Left ventricle myocardium inferior (tissue), 1 donor: ENCODE results near the gene DHPS. TPM values are rescaled to one million over a fixed set of nuclear protein-coding genes. Genes with fewer than 3 reads are reported as not detected.

Source experiments
- DNase-seq: peaks from one replicate; pipeline ENCODE4 v3.0.0-alpha.2; 2020
- H3K27ac ChIP-seq: fragments of 200-600 bp; replicated peaks from 2 replicates; pipeline ENCODE4 v1.8.0; 2021
- H3K27me3 ChIP-seq: fragments of 200-600 bp; 2 replicates; pipeline ENCODE4 v1.8.0; 2021; ENCODE audit warnings: low read depth
- H3K36me3 ChIP-seq: fragments of 200-600 bp; 2 replicates; pipeline ENCODE4 v1.8.0; 2021
- H3K4me1 ChIP-seq: fragments of 200-600 bp; 2 replicates; pipeline ENCODE4 v1.8.0; 2021
- H3K4me3 ChIP-seq: fragments of 200-600 bp; 2 replicates; pipeline ENCODE4 v1.8.0; 2021; ENCODE audit warnings: mild to moderate bottlenecking, moderate library complexity
- H3K9me3 ChIP-seq: fragments of 200-600 bp; replicated peaks from 2 replicates; pipeline ENCODE4 v1.8.0; 2021
- intact Hi-C: fragments of 100-400 bp; cut with micrococcal nuclease; formaldehyde crosslinking; loops from one replicate; pipeline ENCODE4 v1.11.0; 2022
- total RNA-seq: library from RNA; stranded (reverse); fragmentation: NEBNext Ultra II Directional; extraction: Animal tissue kit (Norgen Biotek cat#: 25700); gene quantifications from one replicate; pipeline ENCODE4 v1.2.1, GENCODE V29; 2021
- TF ChIP-seq, protein P1 (sequence below): fragments of 200-600 bp; IDR thresholded peaks from 2 replicates; pipeline ENCODE4 v1.8.0; 2021; ENCODE audit warnings: antibody characterized with exemption, mild to moderate bottlenecking, borderline replicate concordance
- donor health status: DM: no; HTN: yes; CAD: no; lungs with severe emphysema.

The DHPS gene
- total RNA-seq, 1 donor from 2014 or later, result 50.8 TPM

DNA sequence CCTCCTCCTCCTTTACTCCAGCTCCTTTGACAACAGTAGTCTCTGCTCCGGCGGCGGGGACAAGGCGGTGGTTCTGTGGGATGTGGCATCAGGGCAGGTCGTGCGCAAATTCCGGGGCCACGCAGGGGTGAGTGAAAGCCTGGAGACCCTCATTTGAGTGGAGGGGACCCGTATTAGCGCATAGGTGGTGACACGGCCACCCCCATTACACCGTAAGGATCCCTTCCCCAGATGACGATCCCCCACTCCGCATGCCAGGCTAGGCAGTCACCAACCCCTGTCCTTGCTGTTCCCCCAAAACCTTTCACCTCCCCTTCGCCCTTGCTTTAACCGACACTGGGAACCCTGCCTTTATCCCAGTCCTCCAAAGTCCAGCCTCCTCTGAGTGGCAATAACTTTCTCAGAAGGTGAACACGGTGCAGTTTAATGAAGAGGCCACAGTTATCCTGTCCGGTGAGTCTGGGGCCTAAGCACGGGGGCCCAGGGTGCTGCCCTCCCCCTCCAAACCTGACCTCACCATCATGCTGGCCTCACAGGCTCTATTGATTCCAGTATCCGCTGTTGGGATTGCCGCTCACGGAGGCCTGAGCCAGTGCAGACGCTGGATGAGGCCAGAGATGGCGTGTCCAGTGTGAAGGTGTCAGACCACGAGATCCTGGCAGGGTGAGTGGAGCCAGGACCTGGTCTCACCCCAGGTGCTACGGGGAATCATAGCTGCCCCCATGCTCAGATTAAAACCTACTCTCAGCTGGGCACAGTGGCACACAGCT is 11.3 kb downstream of the DHPS start:
- DNase-seq, result no peak

DNA sequence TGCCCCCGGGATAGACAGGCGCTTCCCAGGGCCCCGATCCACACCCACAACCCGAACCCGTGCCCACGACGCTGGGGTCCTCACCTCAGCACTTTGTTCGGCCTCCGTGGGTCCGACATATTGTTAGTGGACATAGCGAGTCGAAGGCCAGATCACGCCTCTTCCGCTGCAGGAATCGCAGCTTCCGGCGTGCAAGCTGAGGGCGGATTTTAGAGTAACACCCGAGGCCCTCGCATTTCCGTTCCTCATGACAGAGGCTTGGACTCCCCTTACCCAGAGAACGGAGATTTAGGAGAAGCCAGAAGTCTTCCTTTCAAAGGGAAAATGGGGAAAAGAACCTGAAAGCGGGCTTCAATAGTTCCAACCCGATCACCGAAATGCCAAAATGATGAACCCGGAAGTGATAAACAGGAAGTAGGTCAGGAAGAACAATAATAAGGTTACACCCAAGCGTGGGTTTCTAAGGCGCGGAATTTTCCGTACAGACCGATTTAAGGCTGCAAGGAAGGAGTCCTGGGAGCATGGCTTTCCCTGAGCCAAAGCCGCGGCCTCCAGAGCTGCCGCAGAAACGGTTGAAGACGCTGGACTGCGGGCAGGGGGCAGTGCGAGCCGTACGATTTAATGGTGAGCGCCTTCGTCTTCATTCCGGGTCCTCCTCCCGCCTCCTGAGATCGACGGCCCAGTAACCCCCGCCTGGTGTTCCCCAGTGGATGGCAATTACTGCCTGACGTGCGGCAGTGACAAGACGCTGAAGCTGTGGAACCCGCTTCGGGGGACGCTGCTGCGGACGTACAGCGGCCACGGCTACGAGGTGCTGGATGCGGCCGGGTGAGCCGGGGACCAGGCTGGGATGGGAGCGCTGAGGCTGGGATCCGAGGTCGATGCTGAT is 12.2 kb downstream of the DHPS start:
- Histone ChIP-seq H3K9me3 (no peaks in the 10 kb centered on the region), H3K27ac (peak overlapping the region; percentile 98), H3K4me1 (peaks cover 52% of the 10 kb centered on the region), H3K27me3 (no peaks in the 10 kb centered on the region), H3K36me3 (peaks cover 33% of the 10 kb centered on the region), H3K4me3 (peak overlapping the region; percentile 92)
- TF ChIP-seq, protein P1, sequence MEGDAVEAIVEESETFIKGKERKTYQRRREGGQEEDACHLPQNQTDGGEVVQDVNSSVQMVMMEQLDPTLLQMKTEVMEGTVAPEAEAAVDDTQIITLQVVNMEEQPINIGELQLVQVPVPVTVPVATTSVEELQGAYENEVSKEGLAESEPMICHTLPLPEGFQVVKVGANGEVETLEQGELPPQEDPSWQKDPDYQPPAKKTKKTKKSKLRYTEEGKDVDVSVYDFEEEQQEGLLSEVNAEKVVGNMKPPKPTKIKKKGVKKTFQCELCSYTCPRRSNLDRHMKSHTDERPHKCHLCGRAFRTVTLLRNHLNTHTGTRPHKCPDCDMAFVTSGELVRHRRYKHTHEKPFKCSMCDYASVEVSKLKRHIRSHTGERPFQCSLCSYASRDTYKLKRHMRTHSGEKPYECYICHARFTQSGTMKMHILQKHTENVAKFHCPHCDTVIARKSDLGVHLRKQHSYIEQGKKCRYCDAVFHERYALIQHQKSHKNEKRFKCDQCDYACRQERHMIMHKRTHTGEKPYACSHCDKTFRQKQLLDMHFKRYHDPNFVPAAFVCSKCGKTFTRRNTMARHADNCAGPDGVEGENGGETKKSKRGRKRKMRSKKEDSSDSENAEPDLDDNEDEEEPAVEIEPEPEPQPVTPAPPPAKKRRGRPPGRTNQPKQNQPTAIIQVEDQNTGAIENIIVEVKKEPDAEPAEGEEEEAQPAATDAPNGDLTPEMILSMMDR, result peak; percentile 8
- DNase-seq, result peak; percentile 78
- intact Hi-C loops, result no loop called here

More for the DNA sequence above, 11.3 kb downstream of the DHPS start:
- intact Hi-C loops, result no loop called here
- TF ChIP-seq, protein P1, result no peak
- no peaks in the 10 kb centered on the region for H3K27me3 ChIP-seq
- H3K4me1 ChIP-seq, result peaks cover 52% of the 10 kb centered on the region
- H3K27ac ChIP-seq, result peak overlapping the region; percentile 98
- no peaks in the 10 kb centered on the region for H3K9me3 ChIP-seq
- H3K4me3 ChIP-seq, result peak overlapping the region; percentile 92
- peaks cover 36% of the 10 kb centered on the region for H3K36me3 ChIP-seq

- intact Hi-C loops, result no loop called here
- DNase-seq, result peak; percentile 49
- Histone ChIP-seq H3K27ac (peak overlapping the region; percentile 98), H3K9me3 (no peaks in the 10 kb centered on the region), H3K36me3 (peaks cover 33% of the 10 kb centered on the region), H3K4me3 (peak overlapping the region; percentile 92), H3K4me1 (peaks cover 52% of the 10 kb centered on the region), H3K27me3 (no peaks in the 10 kb centered on the region)
- TF ChIP-seq, protein P1, result no peak
Observed at GRCh38 chr19:12668932-12669269, 12.8 kb downstream of the DHPS start.

DNA sequence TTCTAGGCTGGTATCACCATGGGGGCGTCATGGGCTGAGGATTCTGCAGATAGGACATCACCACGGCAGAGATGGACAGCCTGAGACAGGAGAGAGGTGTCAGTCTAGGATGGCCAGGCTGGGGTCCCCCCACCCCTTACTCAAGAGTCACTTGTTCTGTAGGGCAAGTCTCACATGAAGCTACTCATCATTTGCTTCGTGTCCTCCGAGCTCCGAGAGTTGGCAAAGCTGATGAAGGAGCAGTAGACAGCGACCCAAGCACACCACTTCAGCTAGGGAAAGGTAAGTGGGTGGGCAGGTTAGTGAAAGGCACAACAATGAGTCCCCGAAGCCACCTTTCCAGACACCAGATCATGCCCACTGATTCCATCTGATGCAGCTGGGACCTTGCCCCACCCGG is 13.3 kb downstream of the DHPS start:
- no peaks in the 10 kb centered on the region for H3K27me3 ChIP-seq
- TF ChIP-seq, protein P1, result no peak
- peak overlapping the region; percentile 92 for H3K4me3 ChIP-seq
- H3K4me1 ChIP-seq, result peaks cover 52% of the 10 kb centered on the region
- intact Hi-C loops, result no loop called here
- H3K36me3 ChIP-seq, result peaks cover 33% of the 10 kb centered on the region
- no peak for DNase-seq
- peak overlapping the region; percentile 98 for H3K27ac ChIP-seq
- no peaks in the 10 kb centered on the region for H3K9me3 ChIP-seq

DNA sequence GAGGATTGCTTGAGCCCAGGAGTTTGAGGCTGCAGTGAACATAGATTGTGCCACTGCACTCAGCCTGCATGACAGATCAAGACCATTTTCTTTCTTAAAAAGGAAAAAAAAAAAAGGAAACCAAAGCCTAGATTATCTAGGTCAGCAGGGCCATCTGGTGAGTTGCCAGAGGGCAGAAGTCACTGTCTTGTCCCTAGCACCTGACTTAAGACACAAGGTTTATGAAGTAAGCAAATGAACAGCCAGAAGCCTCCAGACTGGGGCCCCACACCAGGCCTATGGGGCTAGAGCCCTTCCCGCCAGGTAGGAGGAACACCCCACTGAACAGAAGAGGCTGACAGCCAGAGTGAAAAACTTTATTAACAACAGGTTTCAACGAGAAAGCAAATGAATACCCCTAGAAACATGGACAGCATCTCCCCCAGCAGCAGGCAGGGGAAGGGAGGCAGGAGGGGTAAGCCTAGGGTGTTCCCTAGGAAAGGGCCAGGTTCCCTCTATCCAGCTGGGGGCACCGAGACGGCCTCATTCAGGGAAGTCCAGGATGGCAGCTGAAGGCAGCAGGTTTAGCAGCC is 13.9 kb downstream of the DHPS start:
- H3K9me3 ChIP-seq, result no peaks in the 10 kb centered on the region
- intact Hi-C loops, result no loop called here
- H3K27me3 ChIP-seq, result no peaks in the 10 kb centered on the region
- H3K4me3 ChIP-seq, result peak overlapping the region; percentile 92
- DNase-seq, result no peak
- peaks cover 34% of the 10 kb centered on the region for H3K36me3 ChIP-seq
- H3K27ac ChIP-seq, result no peak overlapping the region
- TF ChIP-seq, protein P1, result no peak
- peaks cover 52% of the 10 kb centered on the region for H3K4me1 ChIP-seq
